ENCODE data around the gene EDAR.

The EDAR gene

DNA sequence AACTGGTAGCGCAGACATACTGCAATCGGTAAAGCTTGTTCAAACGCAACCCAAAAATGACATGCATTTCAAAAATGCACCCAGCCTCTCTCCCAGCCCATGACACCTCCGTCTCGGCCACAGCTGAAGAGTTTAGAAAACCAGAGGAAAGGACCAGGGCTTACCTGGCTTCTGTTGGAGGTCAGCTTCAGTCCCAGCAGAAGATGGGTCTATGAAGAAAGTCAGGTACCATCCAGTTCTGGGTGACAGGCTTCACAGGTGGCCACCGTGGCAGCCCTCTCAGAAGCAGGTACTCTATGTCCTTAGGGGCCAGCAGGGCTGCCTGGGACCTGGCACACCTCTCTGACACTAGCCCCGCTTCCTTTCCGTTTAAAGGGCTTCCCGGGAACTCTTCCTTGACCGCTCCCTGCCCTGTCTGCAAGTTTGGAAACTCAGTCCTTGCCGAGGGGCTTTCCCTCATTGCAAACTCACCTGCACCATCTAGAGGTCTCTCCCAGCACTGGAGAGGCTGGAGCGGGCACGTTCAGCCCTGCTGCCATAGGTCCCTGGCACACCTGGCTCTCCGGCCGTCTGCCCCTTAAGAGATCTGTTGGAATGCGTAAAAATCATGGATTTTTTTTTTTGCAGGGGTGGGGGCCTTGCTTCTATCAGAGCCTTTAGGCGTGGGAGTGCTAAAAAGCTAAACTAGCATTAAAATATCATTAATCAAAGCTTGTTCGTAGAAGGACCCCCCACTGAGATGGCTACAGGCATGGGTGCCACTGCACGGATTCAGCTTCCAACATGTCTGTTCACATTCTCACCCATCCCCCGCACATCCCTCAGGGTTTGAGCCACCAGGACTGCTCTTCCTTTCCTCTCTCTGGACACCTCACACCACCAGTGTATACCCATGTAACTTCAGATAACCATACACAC lies at the start of gene EDAR:
Gene EDAR, minus strand, starts transcription at position 425 of the 918 bp plus-strand sequence. CDS start 58,206 bp downstream, outside the sequence.
- DNase-seq, result no peak

DNA sequence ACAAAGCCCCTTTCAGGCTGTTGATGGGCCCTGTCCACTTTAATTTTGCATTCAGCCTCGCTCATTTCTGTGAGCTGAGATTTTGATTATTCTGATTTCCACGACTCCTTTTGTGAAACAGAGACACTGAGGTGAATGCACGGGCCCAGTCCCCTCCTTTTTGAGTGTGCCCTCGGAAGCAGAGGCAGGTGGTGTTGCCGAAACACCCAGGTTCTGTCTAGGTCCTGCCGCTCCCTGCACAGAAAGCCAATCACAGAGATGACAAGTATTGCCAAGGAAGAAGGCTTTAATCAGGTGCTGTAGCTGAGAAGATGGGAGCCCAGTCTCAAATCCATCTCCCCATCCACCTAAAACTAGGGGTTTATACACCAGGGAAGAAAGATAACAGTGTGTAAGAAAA lies 44.2 kb upstream of the EDAR start:
- no peak for DNase-seq

DNA sequence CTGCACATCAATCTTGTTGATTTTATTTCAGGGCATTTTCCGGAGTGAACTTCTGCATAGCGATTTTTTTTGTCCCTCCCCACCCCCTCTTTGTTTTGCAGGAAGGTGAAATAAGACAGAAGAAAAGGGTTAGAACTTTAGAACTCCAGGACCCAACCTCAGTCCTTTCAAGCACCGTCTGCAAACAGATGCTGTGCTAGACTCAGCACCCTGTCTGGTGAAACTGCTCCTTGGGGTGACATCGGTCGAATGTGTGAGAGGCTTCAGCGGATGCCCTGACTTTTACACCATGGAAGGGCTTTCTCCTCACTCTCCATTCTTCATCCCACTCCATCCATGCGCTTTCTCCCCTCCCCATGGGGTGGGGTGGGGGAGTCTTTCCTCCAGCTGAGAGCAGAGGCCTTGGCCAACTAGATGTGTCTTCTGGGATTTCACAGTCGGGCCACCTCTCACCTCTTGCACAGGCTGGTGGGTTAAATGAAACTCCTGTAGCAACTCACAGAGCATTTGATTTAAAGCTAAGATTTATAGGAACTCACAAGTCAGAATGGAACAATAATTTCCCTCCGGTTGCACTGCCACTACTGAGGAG lies 43.3 kb upstream of the EDAR start:
- no peak for DNase-seq

DNA sequence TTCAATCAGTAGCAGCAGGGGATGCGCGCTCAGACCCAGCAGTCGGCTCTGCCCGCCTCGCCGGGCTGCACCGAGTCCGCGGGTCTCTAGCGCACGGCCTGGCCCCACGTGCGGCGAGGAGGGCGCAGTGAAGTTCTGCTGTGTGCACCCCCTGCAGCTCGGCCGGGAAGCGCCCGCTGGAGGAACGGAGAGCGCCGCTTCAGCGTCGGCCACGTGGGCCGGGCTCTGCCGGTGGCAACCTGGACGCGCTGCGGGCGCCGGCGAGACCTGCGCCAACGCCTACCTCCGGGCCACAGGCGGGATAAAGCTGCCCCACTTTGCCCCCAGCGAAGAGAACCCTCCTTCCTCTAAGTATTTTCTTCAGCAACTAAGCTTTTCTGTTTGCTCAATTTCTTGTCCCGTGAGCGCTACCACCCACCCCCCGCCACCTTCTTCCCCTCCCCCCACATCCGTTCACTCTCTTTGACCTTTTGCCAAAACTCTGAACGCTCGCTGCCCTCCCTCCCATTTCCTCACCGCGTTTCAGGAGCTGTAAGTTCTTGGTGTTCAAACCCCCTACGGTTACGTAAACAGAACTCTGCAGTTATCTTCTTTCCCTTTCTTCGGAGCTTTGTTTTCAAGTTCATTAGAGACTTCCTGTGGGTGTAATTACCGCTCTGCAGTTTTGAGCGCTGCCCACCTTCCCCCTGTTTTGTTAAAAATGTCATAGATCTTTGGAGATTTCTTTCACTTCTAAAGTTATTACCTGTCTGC lies 42.6 kb upstream of the EDAR start:
- no peak for DNase-seq

- no peak for DNase-seq
These were observed 42.0 kb upstream of the EDAR start for GRCh38 chr2:109030870-109031475.

- DNase-seq, result no peak
These were observed 40.6 kb upstream of the EDAR start for GRCh38 chr2:109029490-109030201.

DNA sequence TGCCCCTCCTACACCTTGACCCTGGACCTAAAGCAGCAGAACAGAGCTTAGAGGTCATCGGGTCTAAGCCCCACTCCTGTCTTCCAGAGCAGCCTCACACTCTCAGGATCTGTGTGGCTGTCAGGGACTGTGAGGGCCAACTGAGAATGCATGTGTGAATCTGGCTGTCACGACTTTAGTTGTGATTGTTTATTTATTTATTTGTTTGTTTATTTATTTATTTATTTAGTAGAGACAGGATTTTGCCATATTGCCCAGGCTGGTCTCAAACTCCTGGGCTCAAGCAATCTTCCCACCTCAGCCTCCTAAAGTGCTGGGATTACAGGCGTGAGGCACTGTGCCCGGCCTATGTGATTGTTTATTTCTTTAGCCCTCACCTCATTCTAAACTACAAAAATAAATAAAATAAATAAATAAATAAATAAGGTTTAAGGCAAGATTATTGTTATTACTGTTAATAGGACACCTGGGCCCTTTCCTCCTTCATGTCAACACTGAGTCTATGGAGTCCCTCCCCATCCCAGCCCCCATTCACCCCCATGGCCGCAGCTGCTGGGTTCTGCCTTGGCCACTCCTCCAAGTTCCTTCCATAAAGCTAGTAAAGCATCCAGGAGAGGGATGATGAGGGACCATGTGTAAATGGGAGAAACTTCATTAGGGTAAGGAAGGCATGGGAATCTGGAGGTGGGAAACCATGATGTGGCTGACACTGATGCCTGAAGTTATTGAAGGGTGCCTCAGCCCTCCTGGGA lies 39.9 kb upstream of the EDAR start:
- no peak for DNase-seq

DNA sequence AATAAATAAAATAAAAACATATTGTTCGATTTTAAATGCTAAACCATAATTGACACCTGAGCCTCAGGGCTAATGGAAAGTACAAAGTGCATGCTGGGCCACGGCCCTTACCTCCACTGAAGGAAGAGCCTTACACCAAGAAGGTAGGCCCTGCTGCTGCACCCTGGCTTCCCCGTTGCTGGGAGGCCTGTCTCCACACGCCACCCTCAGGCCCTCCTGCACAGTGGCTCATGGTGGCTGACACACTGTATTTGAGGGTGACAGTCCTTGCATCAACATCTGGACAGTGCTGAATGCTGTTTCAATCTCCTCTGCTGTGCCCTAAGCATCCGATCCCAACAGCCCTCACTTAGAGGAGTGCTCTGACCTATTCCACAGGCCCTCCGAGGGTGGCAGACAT lies 39.3 kb upstream of the EDAR start:
- no peak for DNase-seq

DNA sequence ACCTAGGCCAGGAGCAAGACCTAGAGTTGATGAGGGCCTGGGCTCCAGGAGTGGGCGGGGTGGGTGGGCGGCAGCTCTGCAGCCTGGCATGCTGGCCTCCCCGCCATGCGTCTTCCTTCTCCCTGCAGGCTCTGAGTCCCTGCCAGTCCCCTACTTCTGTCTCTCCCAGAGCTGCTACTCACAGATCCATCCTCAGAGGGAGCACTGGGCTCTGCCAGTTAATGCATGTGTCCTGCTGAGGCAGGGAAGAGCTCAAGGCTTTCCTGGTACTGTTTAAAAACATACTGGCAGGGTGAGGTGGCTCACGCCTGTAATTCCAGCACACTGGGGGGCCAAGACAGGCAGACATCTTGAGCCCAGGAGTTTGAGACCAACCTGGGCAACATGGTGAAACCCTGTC lies 38.7 kb upstream of the EDAR start:
- DNase-seq, result no peak

GRCh38 chr2:109024477-109024876 lies 35.5 kb upstream of the EDAR start:
- DNase-seq, result no peak

- no peak for DNase-seq
These were observed 32.9 kb upstream of the EDAR start for GRCh38 chr2:109021895-109022300.

- DNase-seq, result no peak
These were observed 31.2 kb upstream of the EDAR start for GRCh38 chr2:109020217-109020637.

- no peak for DNase-seq
These were observed 29.4 kb upstream of the EDAR start for GRCh38 chr2:109018452-109018851.

GRCh38 chr2:109017017-109017416 lies 28.0 kb upstream of the EDAR start:
- no peak for DNase-seq

- no peak for DNase-seq
These were observed 27.4 kb upstream of the EDAR start for GRCh38 chr2:109016376-109016775.

GRCh38 chr2:109014476-109014875 lies 25.5 kb upstream of the EDAR start:
- DNase-seq, result no peak

GRCh38 chr2:109013051-109013450 lies 24.0 kb upstream of the EDAR start:
- no peak for DNase-seq

DNA sequence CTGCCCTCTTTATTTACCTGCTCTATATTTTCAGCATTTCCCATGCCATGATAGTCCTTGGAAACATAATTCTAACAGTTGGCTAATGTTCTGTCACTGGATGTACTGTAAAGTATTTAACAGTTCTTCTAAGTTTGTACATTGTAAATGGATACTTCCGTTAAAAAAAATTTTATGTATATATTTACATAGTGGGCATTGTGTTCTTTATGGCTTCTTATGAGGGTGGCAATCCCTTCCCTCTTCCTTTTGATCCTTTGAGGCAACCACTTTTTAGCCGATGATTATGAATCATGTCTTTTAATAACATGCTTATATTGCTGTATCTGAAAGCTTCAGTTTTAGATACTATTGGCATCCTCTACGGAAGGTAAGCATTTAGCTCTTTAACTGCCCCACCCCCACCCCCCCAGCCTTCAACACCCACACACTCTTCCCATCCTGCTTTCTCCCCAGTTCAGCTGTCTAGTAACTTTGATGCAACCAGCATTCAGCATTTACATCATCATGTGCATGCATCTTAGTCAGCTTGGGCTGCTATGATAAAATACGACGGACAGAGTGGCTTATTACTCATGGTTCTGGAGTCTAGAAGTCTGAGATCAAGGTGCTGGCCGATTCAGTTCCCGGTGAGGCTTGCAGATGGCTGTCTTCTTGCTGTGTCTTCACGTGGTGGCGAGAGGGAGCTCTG lies 21.0 kb upstream of the EDAR start:
- no peak for DNase-seq

DNA sequence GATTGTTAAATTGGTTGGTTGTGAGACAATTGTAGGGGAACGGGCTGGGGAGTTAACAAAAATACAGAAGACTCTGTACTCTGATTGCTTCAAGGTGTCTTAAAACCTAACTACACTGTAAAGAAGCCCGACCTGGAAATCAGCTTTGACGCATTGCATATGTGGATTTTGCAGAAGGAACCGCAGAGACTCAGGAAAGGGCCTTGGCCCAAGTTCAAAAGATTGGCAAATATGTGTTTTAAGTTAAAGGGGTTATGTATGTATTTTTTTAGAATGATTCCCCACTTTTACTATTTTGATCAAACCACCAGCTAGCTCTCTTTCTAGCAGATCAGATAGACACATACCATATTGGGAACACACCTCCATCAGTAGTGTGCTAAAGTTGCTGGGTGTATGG lies 18.0 kb upstream of the EDAR start:
- DNase-seq, result no peak

DNA sequence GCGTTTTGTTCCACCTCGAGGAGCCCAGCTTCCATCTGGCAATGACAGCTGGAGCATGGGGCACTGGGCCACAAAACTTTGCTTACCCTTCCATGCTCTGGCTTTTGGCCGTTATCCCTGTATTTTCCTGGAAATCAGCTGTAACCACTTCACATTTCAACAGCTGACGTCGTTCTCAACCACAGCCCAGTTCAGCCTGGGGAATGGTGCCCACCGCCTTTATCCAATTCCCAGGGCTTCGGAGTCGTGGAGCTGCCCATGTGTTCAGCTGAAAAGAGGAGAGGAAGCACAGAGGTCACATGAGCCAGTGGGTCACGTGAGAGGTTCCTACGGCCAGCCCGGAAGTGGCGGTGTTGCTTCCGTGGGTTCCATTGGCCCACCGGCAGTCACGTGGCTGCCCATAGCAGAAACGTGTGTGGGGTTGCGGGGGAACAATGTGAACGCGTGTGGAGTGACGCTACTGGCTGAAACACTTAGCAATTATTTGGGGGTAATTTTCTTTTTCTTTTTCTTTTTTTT lies 16.7 kb upstream of the EDAR start:
- DNase-seq, result no peak

DNA sequence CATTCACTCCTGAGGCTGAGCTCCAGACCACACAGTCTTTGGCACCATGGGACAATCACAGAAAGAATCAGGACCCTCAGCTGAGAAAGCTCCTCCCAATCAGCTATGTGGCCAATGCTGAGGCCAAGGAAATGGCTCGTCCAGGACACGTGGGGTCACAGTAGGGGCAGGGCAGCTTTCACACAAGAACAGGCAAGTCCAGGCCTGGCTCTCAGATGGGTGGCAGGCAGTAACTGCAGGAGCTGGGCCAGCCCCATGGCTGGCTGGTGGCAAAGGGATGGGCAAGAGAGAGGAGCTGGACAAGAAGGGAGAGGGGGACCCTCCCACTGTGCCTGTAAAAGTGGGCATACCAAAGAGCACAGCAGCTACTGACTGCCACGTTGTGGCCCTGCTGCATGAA lies 12.2 kb upstream of the EDAR start:
- DNase-seq, result no peak

Measured in SW 1271 (cell line).